GM18858 (cell line): ENCODE measurements around the gene JAGN1.
"Not testable (repeated sequence)": the region's sequence is repeated elsewhere in the genome, so short reads cannot be mapped to it uniquely, and the experiment has no call there.

Source experiments
- ATAC-seq: cut with Tn5 transposase; IDR thresholded peaks from one replicate; pipeline ENCODE4 v1.9.1; 2021; ENCODE audit not compliant: unreplicated experiment

JAGN1 gene

GRCh38 chr3:9897408-9898372 is 7.3 kb downstream of the JAGN1 start:
- no peak for ATAC-seq

- no peak for ATAC-seq
Measured at GRCh38 chr3:9898467-9899241, 8.2 kb downstream of the JAGN1 start.

- ATAC-seq, result no peak
Measured at GRCh38 chr3:9899289-9899791, 8.9 kb downstream of the JAGN1 start.

- ATAC-seq, result not testable (repeated sequence)
Measured at GRCh38 chr3:9900965-9901415, 10.6 kb downstream of the JAGN1 start.

- no peak for ATAC-seq
Measured at GRCh38 chr3:9901967-9902366, 11.6 kb downstream of the JAGN1 start.

GRCh38 chr3:9902372-9903237 is 12.2 kb downstream of the JAGN1 start, which contains the start of gene IL17RE:
TSS of gene IL17RE (plus strand) at chr3:9902848. CDS start at chr3:9902933, 85 bp downstream.
- no peak for ATAC-seq

GRCh38 chr3:9903238-9903624 is 12.8 kb downstream of the JAGN1 start:
- no peak for ATAC-seq

GRCh38 chr3:9903904-9904303 is 13.5 kb downstream of the JAGN1 start:
- no peak for ATAC-seq

GRCh38 chr3:9906480-9906879 is 16.1 kb downstream of the JAGN1 start:
- ATAC-seq, result no peak

GRCh38 chr3:9908286-9908685 is 17.9 kb downstream of the JAGN1 start:
- ATAC-seq, result no peak

GRCh38 chr3:9909221-9910013 is 19.0 kb downstream of the JAGN1 start:
- no peak for ATAC-seq

- no peak for ATAC-seq
Measured at GRCh38 chr3:9911863-9912262, 21.5 kb downstream of the JAGN1 start.

- no peak for ATAC-seq
Measured at GRCh38 chr3:9912294-9912935, 22.0 kb downstream of the JAGN1 start.

- ATAC-seq, result no peak
Measured at GRCh38 chr3:9913601-9914000, 23.2 kb downstream of the JAGN1 start.

GRCh38 chr3:9914011-9914410 is 23.6 kb downstream of the JAGN1 start:
- ATAC-seq, result no peak

GRCh38 chr3:9914559-9915253 is 24.3 kb downstream of the JAGN1 start:
- peak; percentile 49 for ATAC-seq

- ATAC-seq, result peak; percentile 34
Measured at GRCh38 chr3:9915254-9916141, 25.1 kb downstream of the JAGN1 start.

- no peak for ATAC-seq
Measured at GRCh38 chr3:9916346-9916733, 25.9 kb downstream of the JAGN1 start.
